Coronary artery (tissue), 2 donors: ENCODE measurements around the gene CDC42BPA.
A peak's percentile ranks its signal among the peaks of the same experiment; 100 is the strongest.

Experiments used
- DNase-seq: peaks from one replicate; pipeline ENCODE4 v3.0.0-alpha.2; 2017; ENCODE audit warnings: low spot score
- H3K27ac ChIP-seq, 2 donors: fragments of 200-600 bp; sonication (generic); one replicate each; pipeline ENCODE4 v1.5.1; 2016 to 2019
- H3K4me3 ChIP-seq: fragments of 200-600 bp; sonication (generic); 2 replicates; pipeline ENCODE4 v1.5.1; 2016; ENCODE audit warnings: mild to moderate bottlenecking, moderate library complexity
- TF ChIP-seq, protein P1 (sequence below): fragments of 200-600 bp; sonication (generic); IDR thresholded peaks from one replicate; pipeline ENCODE4 v1.5.1; 2019; ENCODE audit warnings: antibody characterized with exemption

CDC42BPA gene

DNA sequence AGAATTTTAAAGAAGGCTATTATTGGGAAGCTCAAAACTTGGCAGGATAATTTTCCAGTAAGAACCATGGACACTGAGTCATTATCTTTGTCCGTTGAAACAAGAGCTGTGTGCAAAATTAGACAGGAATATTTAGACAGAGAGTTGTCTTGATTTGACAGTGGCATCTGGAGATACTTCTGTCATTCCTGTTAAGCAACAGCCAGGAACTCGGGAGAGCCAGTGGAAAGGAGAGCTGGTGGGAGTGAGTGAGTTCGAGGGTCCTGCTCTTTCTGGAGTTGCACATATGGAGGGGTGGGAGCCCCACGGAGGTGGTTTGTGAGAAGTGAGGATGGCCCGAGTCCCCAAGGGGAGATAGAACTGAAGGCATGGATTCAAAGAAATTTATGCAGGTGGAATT is 375.1 kb downstream of the CDC42BPA start:
- Histone ChIP-seq H3K27ac (no peak overlapping the region), H3K4me3 (no peak overlapping the region)
- no peak for DNase-seq
- TF ChIP-seq, protein P1, sequence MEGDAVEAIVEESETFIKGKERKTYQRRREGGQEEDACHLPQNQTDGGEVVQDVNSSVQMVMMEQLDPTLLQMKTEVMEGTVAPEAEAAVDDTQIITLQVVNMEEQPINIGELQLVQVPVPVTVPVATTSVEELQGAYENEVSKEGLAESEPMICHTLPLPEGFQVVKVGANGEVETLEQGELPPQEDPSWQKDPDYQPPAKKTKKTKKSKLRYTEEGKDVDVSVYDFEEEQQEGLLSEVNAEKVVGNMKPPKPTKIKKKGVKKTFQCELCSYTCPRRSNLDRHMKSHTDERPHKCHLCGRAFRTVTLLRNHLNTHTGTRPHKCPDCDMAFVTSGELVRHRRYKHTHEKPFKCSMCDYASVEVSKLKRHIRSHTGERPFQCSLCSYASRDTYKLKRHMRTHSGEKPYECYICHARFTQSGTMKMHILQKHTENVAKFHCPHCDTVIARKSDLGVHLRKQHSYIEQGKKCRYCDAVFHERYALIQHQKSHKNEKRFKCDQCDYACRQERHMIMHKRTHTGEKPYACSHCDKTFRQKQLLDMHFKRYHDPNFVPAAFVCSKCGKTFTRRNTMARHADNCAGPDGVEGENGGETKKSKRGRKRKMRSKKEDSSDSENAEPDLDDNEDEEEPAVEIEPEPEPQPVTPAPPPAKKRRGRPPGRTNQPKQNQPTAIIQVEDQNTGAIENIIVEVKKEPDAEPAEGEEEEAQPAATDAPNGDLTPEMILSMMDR: no peak

DNA sequence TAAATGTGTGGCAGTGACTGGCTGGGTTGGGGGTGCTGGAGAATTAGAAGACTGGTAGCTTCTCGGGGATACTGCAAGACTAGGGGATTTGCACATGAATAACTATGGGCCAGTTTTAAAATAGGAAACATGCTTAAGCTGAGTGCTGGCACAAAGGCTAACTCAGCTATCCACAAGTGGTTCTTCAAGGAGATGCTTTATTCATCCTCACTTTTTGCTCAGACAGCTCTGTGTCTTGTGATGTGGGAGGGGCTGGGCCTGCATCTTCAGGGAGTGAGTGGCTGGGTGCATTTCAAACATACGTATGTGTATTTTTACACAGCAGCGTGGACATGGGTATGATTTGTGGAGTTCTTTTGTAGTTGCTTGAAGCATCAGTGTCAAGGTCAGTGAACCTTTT is 375.9 kb downstream of the CDC42BPA start:
- no peak overlapping the region for H3K4me3 ChIP-seq
- H3K27ac ChIP-seq: no peak overlapping the region
- TF ChIP-seq, protein P1: no peak
- no peak for DNase-seq

DNA sequence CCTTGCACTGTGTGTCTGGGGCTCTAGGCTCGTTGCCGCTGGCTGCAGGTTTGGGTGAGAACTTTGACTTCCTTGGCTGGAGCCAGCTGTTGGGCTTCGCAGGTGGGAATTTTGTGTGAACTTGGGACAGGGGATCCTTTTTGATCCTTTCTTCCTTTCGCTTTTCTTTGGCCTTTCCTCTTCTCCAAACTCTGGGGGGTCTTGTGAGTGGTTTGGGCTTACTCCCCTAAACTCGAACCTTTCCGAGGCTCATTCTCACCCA is 377.6 kb downstream of the CDC42BPA start:
- DNase-seq: no peak
- Histone ChIP-seq H3K27ac (peak overlapping the region in 1 of 2 donors; percentile 68), H3K4me3 (peak overlapping the region; percentile 73)
- TF ChIP-seq, protein P1: no peak

DNA sequence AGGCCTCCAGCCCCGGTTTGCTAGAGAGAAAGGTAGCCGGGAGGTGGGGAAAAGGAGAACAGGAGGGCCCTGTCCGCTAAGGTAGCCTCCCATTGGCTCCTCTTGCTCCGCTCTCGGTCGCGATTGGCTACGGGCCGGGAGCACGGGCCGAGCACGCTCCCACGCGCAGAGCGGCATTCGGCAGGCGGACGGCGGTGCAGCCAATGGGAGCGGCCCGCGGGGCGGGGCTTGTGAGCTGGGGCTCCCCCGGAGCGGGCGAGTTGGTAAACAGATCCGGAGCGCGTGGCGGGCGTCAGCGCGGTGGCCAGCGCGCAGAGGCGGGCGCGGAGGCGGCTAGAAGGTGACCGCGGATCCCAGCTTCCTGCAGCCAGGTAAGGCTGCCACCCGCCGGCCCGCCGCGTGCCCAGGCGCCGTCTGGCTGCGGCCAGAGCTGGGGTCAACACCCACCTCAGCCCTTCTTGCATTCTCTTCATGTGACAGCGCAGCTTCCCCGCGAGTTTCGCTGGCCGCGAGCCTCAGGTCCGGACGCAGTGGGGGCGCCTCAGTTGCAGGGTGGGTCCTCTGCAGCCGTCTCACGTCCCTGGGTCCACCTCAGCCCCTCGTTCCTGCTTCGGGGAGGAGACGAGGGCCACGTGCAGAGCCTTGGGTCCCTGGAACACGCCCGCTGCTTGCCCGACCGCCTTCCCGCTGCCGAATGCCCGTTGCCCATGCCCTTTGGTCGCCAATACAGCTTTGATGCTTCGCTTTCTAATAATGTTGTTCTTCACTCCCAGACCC is 378.1 kb downstream of the CDC42BPA start, which contains the start of gene COQ8A:
COQ8A (plus strand) TSS at position 266 of the 777 bp plus-strand sequence. CDS start 21,092 bp downstream, outside the sequence.
- TF ChIP-seq, protein P1: no peak
- peak within 1 kb of the TSS; percentile 73 for H3K4me3 ChIP-seq
- DNase-seq: peak; percentile 99
- peak within 1 kb of the TSS; percentile 97 to 100 for H3K27ac ChIP-seq
